ENCODE data around the gene KLHL40. TPM values are rescaled to one million over a fixed set of nuclear protein-coding genes. Genes with fewer than 3 reads are reported as not detected.

KLHL40 gene
- total RNA-seq, 1 donor: not detected

- peak; percentile 27 for DNase-seq (ENCODE audit: insufficient read length, low spot score, missing footprints)
- Histone ChIP-seq H3K27me3 (ENCODE audit: insufficient read depth, low read length) (peaks cover 17% of the 10 kb centered on the region), H3K4me2 (ENCODE audit: insufficient read depth, low read length) (no peak overlapping the region), H3K79me2 (ENCODE audit: insufficient read depth, low read length) (no peaks in the 10 kb centered on the region), H2AFZ (ENCODE audit: low read length) (no peak overlapping the region), H3K9me3 (ENCODE audit: low read depth, low read length) (no peaks in the 10 kb centered on the region), H3K4me1 (ENCODE audit: insufficient read depth, low read length) (no peaks in the 10 kb centered on the region), H3K36me3 (ENCODE audit: insufficient read depth, low read length) (no peaks in the 10 kb centered on the region), H4K20me1 (ENCODE audit: insufficient read depth, low read length) (no peaks in the 10 kb centered on the region), H3K27ac (ENCODE audit: low read depth, low read length) (no peak overlapping the region), H3K4me3 (ENCODE audit: insufficient read depth, low read length) (no peak overlapping the region)
- TF ChIP-seq, protein P1, sequence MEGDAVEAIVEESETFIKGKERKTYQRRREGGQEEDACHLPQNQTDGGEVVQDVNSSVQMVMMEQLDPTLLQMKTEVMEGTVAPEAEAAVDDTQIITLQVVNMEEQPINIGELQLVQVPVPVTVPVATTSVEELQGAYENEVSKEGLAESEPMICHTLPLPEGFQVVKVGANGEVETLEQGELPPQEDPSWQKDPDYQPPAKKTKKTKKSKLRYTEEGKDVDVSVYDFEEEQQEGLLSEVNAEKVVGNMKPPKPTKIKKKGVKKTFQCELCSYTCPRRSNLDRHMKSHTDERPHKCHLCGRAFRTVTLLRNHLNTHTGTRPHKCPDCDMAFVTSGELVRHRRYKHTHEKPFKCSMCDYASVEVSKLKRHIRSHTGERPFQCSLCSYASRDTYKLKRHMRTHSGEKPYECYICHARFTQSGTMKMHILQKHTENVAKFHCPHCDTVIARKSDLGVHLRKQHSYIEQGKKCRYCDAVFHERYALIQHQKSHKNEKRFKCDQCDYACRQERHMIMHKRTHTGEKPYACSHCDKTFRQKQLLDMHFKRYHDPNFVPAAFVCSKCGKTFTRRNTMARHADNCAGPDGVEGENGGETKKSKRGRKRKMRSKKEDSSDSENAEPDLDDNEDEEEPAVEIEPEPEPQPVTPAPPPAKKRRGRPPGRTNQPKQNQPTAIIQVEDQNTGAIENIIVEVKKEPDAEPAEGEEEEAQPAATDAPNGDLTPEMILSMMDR (IDR thresholded peaks at IDR 0.05; ENCODE audit: extremely low read depth, low read depth, low read length): no peak
Observed at GRCh38 chr3:42710323-42711021, 25.1 kb downstream of the KLHL40 start.

DNA sequence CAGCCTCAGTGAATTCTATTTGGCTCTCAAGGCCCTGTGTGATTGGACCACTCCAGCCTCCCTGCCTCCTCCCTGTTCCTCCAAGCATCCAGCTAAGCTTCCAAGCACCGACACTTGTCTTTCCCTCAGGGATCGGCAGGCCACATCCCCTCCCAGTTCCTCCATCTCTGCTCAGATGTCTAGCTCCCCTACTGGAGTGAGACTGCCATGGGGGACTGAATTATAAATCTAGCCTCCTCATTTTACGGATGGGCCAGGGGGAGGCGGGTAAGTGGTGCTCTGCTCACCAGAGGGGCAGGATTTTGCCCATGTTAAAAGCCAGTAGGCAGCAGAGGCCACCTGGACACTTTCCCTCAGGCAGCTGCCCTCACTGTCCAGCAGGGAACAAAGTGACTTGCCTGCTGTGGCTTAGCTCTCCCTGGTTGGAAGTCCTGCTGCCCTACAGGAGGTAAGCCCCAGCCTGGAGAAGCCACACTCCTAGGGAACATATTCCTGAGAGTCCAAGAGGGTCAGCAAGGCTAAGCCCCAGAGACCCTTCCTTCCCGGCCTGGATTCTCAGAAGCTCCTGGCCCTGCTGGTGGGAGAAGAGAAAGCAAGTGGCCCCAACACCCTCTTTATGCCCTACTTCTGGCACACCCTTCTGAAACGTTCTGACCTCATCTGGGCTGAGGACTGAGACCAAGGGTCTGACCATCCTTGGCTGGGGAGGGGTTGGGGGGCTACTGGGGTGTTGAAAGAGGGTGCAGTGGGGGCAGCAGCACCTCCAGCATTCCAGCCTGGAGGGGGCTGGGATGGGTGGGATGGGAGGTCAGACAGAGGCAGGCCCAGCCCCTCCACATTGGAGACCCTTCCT is 26.4 kb downstream of the KLHL40 start:
- peaks cover 22% of the 10 kb centered on the region for H3K27me3 ChIP-seq (ENCODE audit: insufficient read depth, low read length)
- H2AFZ ChIP-seq (ENCODE audit: low read length): no peak overlapping the region
- peak; percentile 78 for DNase-seq (ENCODE audit: insufficient read length, low spot score, missing footprints)

DNA sequence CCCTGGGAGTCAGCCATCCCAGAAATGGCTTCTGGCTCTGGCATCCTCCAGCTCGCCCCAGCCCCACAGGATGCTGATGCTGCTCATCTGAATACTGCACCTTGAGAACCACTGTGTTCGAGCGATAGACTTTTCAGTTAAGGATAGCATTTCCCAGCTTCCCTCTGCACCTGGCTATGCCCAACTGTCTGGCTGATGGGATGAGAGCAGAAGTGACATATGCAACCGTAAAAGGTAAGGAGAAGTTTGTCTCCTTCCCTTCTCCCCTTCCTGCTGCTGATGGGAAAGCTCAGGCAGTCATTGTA is 27.0 kb downstream of the KLHL40 start:
- no peak overlapping the region for H3K4me3 ChIP-seq (ENCODE audit: insufficient read depth, low read length)
- H3K79me2 ChIP-seq (ENCODE audit: insufficient read depth, low read length): no peaks in the 10 kb centered on the region
- no peaks in the 10 kb centered on the region for H3K36me3 ChIP-seq (ENCODE audit: insufficient read depth, low read length)
- no peak overlapping the region for H3K4me2 ChIP-seq (ENCODE audit: insufficient read depth, low read length)
- TF ChIP-seq, protein P1 (IDR thresholded peaks at IDR 0.05; ENCODE audit: extremely low read depth, low read depth, low read length): no peak
- H3K4me1 ChIP-seq (ENCODE audit: insufficient read depth, low read length): no peaks in the 10 kb centered on the region
- H3K27ac ChIP-seq (ENCODE audit: low read depth, low read length): no peak overlapping the region
- H3K9me3 ChIP-seq (ENCODE audit: low read depth, low read length): no peaks in the 10 kb centered on the region
- peaks cover 23% of the 10 kb centered on the region for H3K27me3 ChIP-seq (ENCODE audit: insufficient read depth, low read length)
- no peak overlapping the region for H2AFZ ChIP-seq (ENCODE audit: low read length)
- H4K20me1 ChIP-seq (ENCODE audit: insufficient read depth, low read length): no peaks in the 10 kb centered on the region
- no peak for DNase-seq (ENCODE audit: insufficient read length, low spot score, missing footprints)

More for the DNA sequence above, 26.4 kb downstream of the KLHL40 start:
- Histone ChIP-seq H3K4me3 (ENCODE audit: insufficient read depth, low read length) (no peak overlapping the region), H4K20me1 (ENCODE audit: insufficient read depth, low read length) (no peaks in the 10 kb centered on the region), H3K36me3 (ENCODE audit: insufficient read depth, low read length) (no peaks in the 10 kb centered on the region), H3K4me1 (ENCODE audit: insufficient read depth, low read length) (no peaks in the 10 kb centered on the region), H3K27ac (ENCODE audit: low read depth, low read length) (no peak overlapping the region), H3K79me2 (ENCODE audit: insufficient read depth, low read length) (no peaks in the 10 kb centered on the region), H3K9me3 (ENCODE audit: low read depth, low read length) (no peaks in the 10 kb centered on the region), H3K4me2 (ENCODE audit: insufficient read depth, low read length) (no peak overlapping the region)
- TF ChIP-seq, protein P1 (IDR thresholded peaks at IDR 0.05; ENCODE audit: extremely low read depth, low read depth, low read length): peak; percentile 8

DNA sequence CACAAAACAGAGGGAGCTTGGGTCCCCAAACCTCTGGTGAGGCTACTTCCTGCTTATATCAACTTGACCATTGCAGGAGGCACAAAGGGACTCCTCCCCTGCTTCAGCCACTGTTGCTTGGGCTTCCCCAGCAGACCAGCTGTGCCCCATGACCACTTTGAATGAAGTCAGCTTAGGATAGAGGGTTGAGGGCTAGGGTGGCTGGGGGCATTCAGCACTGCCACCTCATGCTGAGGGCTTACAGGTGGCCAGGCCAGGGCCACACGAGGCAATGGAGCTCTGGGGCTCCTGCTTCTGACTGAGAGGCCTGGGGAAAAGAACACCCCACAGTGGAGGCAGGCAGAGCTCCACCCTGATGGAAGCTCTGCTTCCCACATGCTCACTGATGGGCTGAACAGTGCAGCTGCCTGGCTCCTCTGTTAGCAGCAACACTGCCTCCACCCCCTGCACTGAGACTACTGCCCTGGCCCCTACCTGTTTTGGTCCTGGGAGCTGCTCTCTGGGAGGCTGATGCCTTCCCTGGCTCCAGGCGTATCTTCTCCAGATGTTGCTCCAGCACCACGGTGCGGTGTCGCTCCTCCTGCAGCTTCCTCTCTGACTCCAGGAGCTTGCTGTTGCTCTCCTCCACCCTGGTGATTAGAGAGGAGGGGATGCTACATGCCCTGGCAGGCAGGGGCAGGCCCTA is 27.5 kb downstream of the KLHL40 start:
- H3K79me2 ChIP-seq (ENCODE audit: insufficient read depth, low read length): no peaks in the 10 kb centered on the region
- TF ChIP-seq, protein P1 (IDR thresholded peaks at IDR 0.05; ENCODE audit: extremely low read depth, low read depth, low read length): no peak
- peaks cover 23% of the 10 kb centered on the region for H3K27me3 ChIP-seq (ENCODE audit: insufficient read depth, low read length)
- no peak overlapping the region for H2AFZ ChIP-seq (ENCODE audit: low read length)
- H3K9me3 ChIP-seq (ENCODE audit: low read depth, low read length): no peaks in the 10 kb centered on the region
- H3K27ac ChIP-seq (ENCODE audit: low read depth, low read length): no peak overlapping the region
- H3K4me1 ChIP-seq (ENCODE audit: insufficient read depth, low read length): no peaks in the 10 kb centered on the region
- H3K4me2 ChIP-seq (ENCODE audit: insufficient read depth, low read length): no peak overlapping the region
- no peaks in the 10 kb centered on the region for H3K36me3 ChIP-seq (ENCODE audit: insufficient read depth, low read length)
- no peaks in the 10 kb centered on the region for H4K20me1 ChIP-seq (ENCODE audit: insufficient read depth, low read length)
- no peak for DNase-seq (ENCODE audit: insufficient read length, low spot score, missing footprints)
- H3K4me3 ChIP-seq (ENCODE audit: insufficient read depth, low read length): no peak overlapping the region
